Fibroblast of the aortic adventitia (primary cell): ENCODE results near the gene ZNF124. TPM values are rescaled to one million over a fixed set of nuclear protein-coding genes. Genes with fewer than 3 reads are reported as not detected.
A peak's percentile ranks its signal among the peaks of the same experiment; 100 is the strongest.

Experiments used
- DNase-seq: peaks from one replicate; pipeline ENCODE4 v3.0.0-alpha.2; 2010; ENCODE audit warnings: low read depth
- H3K4me3 ChIP-seq: 2 replicates; pipeline ENCODE4 v1.5.1; 2011; ENCODE audit warnings: low read depth, mild to moderate bottlenecking, control low read depth, low read length, moderate library complexity
- CTCF ChIP-seq: IDR thresholded peaks from 2 replicates; pipeline ENCODE4 v1.5.1; 2011; ENCODE audit warnings: mild to moderate bottlenecking, low read length, control low read depth, inconsistent platforms; ENCODE audit not compliant: insufficient read depth
- total RNA-seq: library from RNA; depleted of rRNA; stranded (reverse); fragments of >200 nt; gene quantifications from 2 replicates; pipeline ENCODE4 v1.2.3, GENCODE V29; 2012; ENCODE audit warnings: low replicate concordance

ZNF124 gene
- total RNA-seq, 1 donor = 22.7 TPM

GRCh38 chr1:247113094-247113497 lies 58.7 kb downstream of the ZNF124 start:
- no peak overlapping the region for H3K4me3 ChIP-seq
- DNase-seq = peak; percentile 10
- no peak for TF ChIP-seq CTCF

- no peak for TF ChIP-seq CTCF
- DNase-seq = no peak
- H3K4me3 ChIP-seq = no peak overlapping the region
These were observed 59.4 kb downstream of the ZNF124 start for GRCh38 chr1:247112479-247112781.

- no peak for TF ChIP-seq CTCF
These were observed 59.9 kb downstream of the ZNF124 start for GRCh38 chr1:247111700-247112478.

GRCh38 chr1:247111259-247111699 lies 60.5 kb downstream of the ZNF124 start:
- H3K4me3 ChIP-seq = peak overlapping the region; percentile 64
- TF ChIP-seq CTCF = no peak
- DNase-seq = no peak

More at GRCh38 chr1:247111700-247112478, 59.9 kb downstream of the ZNF124 start:
- peak; percentile 44 for DNase-seq
- peak overlapping the region; percentile 64 for H3K4me3 ChIP-seq

- no peak for TF ChIP-seq CTCF
- peak overlapping the region; percentile 64 for H3K4me3 ChIP-seq
- no peak for DNase-seq
These were observed 61.1 kb downstream of the ZNF124 start for GRCh38 chr1:247110627-247111258.

- no peak for TF ChIP-seq CTCF
- no peak overlapping the region for H3K4me3 ChIP-seq
- DNase-seq = no peak
These were observed 64.1 kb downstream of the ZNF124 start for GRCh38 chr1:247107694-247108093.
